Activated gamma-delta T cell treated with Interleukin-2 at 50 U/mL for 16 hours (primary cell): ENCODE results near the gene SHISA4.
"Not testable (repeated sequence)": the region's sequence is repeated elsewhere in the genome, so short reads cannot be mapped to it uniquely, and the experiment has no call there.

Experiments used
- DNase-seq: peaks from one replicate; pipeline ENCODE4 v3.0.0-alpha.2; 2020

SHISA4 gene

GRCh38 chr1:201933840-201934430, 45.2 kb downstream of the SHISA4 start:
- no peak for DNase-seq

DNA sequence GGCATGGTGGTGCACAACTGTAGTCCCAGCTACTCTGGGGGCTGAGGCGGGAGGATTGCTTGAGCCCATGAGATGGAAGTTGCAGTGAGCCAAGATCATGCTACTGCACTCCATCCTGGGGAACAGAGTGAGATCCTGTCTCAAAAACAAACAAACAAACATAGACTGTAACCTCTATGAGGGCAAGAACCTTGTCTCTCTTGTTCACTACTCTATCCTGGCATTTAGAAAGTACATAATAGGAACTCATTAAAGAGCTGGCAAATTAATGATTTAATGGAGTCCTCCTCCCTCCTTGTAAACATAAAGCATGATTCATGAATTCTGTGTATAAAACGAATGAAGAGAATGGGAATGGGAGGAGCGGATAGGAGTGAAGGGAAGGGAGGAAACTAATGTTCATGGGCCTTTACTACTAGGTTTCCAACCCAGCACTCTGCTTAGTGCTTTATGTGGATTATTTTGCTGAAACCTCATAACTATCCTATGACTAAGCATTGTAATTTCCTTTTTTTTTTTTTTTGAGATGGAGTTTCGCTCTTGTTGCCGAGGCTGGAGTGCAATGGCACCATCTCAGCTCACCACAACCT, 49.0 kb downstream of the SHISA4 start:
- DNase-seq, result no peak

DNA sequence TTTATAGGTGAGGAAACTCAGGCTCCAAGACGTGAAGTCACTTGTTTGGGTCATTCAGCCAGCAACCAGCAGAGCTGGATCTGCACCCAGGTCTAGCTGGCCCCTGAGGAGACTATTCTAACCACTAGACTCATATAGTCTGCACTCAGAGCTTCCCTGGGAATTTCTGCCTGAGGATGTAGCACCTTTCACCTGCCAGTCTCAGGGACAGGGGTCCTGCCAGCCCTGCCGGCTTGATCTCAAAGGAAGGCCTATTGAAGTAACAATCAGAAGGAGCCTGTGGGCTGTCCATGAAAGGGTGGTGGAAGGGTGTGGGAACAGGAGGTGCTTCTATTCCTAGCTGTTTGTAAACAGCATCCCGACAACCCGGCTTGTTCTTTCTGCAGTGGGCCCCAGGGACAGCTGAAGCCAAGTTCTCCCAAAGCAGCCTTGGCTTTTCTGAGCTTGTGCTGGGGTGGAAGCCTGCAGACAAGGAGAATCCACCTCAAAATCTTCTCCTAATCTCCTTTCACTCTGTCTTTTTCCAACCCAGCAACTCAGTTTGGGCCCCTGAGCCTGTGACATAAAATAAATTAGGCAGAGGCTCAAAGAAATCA, 49.8 kb downstream of the SHISA4 start:
- no peak for DNase-seq

GRCh38 chr1:201939148-201939547, 50.5 kb downstream of the SHISA4 start:
- no peak for DNase-seq

DNA sequence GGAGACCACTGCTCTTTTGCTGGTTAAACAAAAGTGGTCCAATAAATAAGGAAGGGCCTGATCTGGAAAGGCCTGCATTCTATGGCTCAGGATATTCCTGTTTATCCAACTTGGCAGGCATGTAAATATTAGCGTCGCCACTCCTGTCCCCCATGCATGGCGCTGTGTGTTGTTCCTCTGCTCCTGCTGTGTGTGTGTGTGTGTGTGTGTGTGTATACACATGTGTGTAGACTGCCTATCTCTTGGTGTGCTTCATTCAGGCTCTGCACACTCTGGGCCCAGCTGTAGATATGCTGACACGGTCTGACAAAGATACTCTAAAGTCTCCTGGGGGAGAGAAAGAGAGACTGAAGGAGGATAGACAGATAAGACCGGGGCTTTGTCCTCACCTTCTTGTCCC, 50.9 kb downstream of the SHISA4 start:
- DNase-seq, result no peak

GRCh38 chr1:201940316-201940715, 51.6 kb downstream of the SHISA4 start:
- not testable (repeated sequence) for DNase-seq

- no peak for DNase-seq
Observed at GRCh38 chr1:201941420-201942128, 52.9 kb downstream of the SHISA4 start.

- DNase-seq, result no peak
Observed at GRCh38 chr1:201942129-201942495, 53.4 kb downstream of the SHISA4 start.
